Vagina (tissue), 2 donors: ENCODE data around the gene SHTN1.

Experiments used
- CTCF ChIP-seq, 3 experiments: fragments of 450-650 bp in 2 of 3; fragments of 200-600 bp in 1 of 3; sonication (generic) in 1 of 3; IDR thresholded peaks; one replicate each; pipeline ENCODE4 v1.5.1; 2017 to 2019; ENCODE audit warnings: antibody characterized with exemption in 3 of 3, mild to moderate bottlenecking in 2 of 3, moderate library complexity in 2 of 3
- POLR2A ChIP-seq, 2 donors: fragments of 450-650 bp; IDR thresholded peaks; one replicate each; pipeline ENCODE4 v1.6.1; 2017; ENCODE audit warnings: antibody characterized with exemption in 2 of 2, mild to moderate bottlenecking in 2 of 2, moderate library complexity in 2 of 2

GRCh38 chr10:116878123-116878522, 126.9 kb downstream of the SHTN1 start:
- TF ChIP-seq POLR2A (IDR thresholded peaks at IDR 0.05) (no peak), CTCF (IDR thresholded peaks at IDR 0.05) (no peak)
